Measurements from ENCODE around the gene DPEP1.

Gene DPEP1

DNA sequence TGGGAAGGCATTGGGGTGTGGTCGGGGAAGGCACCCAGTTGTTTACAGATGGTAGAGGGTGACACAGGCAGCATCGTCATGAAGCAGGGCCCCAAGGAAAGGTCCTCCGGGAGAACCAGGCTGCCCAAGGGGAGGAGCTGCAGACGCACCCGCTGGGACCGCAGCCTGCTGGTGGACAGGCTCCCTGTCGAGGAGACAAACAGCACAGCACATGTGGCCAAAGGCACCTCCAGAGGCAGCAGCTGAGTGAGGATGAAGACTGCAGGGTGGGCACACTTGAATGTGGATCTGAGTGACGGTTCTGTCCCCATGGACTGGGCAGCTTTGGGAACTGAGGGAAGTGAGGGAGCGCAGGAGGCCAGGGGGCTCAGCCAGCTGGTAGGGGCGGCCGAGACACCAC is 31.7 kb downstream of the DPEP1 start:
- peaks cover 54% of the 10 kb centered on the region for H3K36me3 ChIP-seq
- no peaks in the 10 kb centered on the region for H3K9me3 ChIP-seq
- H3K4me3 ChIP-seq (ENCODE audit: low read depth in 1 of 2, low read length in 1 of 2) = no peak overlapping the region
- peaks cover 20% of the 10 kb centered on the region for H3K27me3 ChIP-seq
- H3K27ac ChIP-seq = no peak overlapping the region
- TF ChIP-seq, protein P1, sequence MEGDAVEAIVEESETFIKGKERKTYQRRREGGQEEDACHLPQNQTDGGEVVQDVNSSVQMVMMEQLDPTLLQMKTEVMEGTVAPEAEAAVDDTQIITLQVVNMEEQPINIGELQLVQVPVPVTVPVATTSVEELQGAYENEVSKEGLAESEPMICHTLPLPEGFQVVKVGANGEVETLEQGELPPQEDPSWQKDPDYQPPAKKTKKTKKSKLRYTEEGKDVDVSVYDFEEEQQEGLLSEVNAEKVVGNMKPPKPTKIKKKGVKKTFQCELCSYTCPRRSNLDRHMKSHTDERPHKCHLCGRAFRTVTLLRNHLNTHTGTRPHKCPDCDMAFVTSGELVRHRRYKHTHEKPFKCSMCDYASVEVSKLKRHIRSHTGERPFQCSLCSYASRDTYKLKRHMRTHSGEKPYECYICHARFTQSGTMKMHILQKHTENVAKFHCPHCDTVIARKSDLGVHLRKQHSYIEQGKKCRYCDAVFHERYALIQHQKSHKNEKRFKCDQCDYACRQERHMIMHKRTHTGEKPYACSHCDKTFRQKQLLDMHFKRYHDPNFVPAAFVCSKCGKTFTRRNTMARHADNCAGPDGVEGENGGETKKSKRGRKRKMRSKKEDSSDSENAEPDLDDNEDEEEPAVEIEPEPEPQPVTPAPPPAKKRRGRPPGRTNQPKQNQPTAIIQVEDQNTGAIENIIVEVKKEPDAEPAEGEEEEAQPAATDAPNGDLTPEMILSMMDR (IDR thresholded peaks at IDR 0.05) = no peak
- peaks cover 0 to 5% of the 10 kb centered on the region in 2 experiments for H3K4me1 ChIP-seq (ENCODE audit: control insufficient read depth in 1 of 2, insufficient read depth in 1 of 2, low read depth in 1 of 2, low read length in 1 of 2)

DNA sequence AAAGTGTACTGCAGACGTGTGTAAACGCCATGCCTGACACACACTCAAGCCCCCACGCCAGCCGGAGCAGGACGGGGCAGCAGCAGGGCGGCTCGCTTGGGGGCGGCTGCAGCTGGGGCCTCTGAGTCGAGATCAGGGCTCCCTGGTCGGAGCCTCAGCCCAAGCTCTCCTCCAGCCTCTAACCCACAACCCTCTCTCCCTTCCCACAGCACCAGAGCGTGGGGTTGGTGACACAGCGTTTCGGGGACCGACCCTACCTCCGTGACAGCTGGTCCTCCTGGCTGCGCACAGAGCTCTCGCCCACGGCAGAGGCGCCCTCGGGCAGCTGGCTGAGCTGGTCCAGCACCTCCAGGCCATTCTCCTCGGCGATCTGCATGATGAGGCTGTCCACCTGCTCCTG is 32.8 kb downstream of the DPEP1 start:
- Histone ChIP-seq H3K36me3 (peaks cover 65% of the 10 kb centered on the region), H3K27me3 (peaks cover 8% of the 10 kb centered on the region), H3K4me1 (ENCODE audit: control insufficient read depth in 1 of 2, insufficient read depth in 1 of 2, low read depth in 1 of 2, low read length in 1 of 2) (no peaks in the 10 kb centered on the region), H3K9me3 (no peaks in the 10 kb centered on the region), H3K27ac (no peak overlapping the region), H3K4me3 (ENCODE audit: low read depth in 1 of 2, low read length in 1 of 2) (no peak overlapping the region)
- TF ChIP-seq, protein P1 (IDR thresholded peaks at IDR 0.05) = no peak

DNA sequence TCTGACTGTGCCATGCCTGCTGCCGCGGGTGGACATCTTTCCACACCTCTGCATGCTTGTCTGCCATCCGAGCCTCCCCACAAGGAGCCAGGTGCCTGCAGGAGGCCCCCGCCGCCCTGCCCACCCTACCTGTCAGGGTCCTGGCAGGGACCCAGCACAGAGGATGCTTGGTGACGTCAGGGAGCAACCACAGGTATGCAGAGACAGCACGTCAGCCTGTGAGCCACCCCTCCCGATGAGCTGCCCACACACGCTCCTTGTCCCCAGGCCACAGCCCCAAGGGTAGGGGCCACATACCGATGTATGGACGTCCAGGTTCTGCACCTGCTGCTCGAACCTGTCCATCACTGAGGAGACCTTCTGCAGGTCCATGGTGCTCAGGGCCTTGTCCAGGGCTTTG is 33.5 kb downstream of the DPEP1 start:
- H3K27ac ChIP-seq = no peak overlapping the region
- no peaks in the 10 kb centered on the region for H3K9me3 ChIP-seq
- H3K36me3 ChIP-seq = peaks cover 72% of the 10 kb centered on the region
- no peak overlapping the region for H3K4me3 ChIP-seq (ENCODE audit: low read depth in 1 of 2, low read length in 1 of 2)
- H3K4me1 ChIP-seq (ENCODE audit: control insufficient read depth in 1 of 2, insufficient read depth in 1 of 2, low read depth in 1 of 2, low read length in 1 of 2) = no peaks in the 10 kb centered on the region
- TF ChIP-seq, protein P1 (IDR thresholded peaks at IDR 0.05) = no peak
- H3K27me3 ChIP-seq = peaks cover 2% of the 10 kb centered on the region

DNA sequence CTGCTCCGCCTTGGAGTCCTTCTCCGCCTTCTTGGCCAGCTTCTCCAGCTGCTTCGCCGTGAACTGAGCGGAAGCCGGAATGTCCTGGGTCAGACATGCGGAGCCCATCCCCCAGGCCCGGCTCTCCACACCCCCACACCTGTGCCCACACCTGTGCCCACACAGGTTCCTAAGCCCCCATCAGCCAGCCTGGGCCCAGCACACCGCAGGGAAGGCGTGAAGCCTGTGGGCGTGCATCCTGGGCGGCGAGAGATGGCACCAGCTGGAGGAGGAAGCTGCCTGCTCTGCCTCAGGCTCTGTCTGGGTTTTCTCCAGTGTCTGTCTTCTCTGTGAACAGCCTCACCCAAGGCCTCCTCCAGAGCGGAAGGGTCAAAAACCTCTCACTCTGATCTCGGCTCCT is 38.1 kb downstream of the DPEP1 start:
- Histone ChIP-seq H3K36me3 (peaks cover 65% of the 10 kb centered on the region), H3K4me3 (ENCODE audit: low read depth in 1 of 2, low read length in 1 of 2) (no peak overlapping the region), H3K9me3 (no peaks in the 10 kb centered on the region), H3K27me3 (no peaks in the 10 kb centered on the region), H3K27ac (no peak overlapping the region), H3K4me1 (ENCODE audit: control insufficient read depth in 1 of 2, insufficient read depth in 1 of 2, low read depth in 1 of 2, low read length in 1 of 2) (peaks cover 3% of the 10 kb centered on the region in 2 experiments)
- TF ChIP-seq, protein P1 (IDR thresholded peaks at IDR 0.05) = no peak

DNA sequence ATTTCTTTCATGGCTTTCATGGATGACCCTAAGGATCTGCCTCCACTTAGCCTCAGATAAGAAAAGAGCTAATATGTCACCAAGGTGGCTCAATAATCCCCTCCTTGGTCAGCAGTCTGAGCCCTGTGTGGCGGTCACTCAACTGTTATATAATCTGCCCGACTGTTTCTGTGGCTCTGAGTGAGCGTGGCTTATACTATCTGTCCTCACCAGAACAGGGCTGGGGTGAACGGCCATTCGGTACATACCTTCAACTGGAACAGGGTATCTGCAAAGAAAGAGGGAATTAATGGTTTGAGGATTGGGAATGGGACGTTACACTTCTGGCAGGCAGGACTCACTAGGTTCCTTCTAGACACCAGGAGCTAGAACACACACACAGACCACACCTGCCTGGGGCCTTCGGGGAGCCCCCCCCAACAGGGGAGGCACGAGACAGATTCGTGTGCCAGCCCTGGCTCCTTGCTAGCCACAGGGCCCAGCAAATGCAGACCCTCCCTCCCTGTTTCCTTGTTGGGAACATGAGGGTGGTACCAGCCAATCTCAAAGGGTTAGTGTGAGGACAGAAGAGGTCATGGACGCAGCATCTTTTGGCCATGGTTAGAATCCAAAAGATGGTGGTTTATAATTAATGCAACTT is 40.3 kb downstream of the DPEP1 start:
- Histone ChIP-seq H3K27ac (no peak overlapping the region), H3K36me3 (peaks cover 52% of the 10 kb centered on the region)
- TF ChIP-seq, protein P1 (IDR thresholded peaks at IDR 0.05) = no peak

More for the DNA sequence above, 40.3 kb downstream of the DPEP1 start:
- Histone ChIP-seq H3K9me3 (no peaks in the 10 kb centered on the region), H3K4me3 (ENCODE audit: low read depth in 1 of 2, low read length in 1 of 2) (no peak overlapping the region), H3K4me1 (ENCODE audit: control insufficient read depth in 1 of 2, insufficient read depth in 1 of 2, low read depth in 1 of 2, low read length in 1 of 2) (peaks cover 16 to 17% of the 10 kb centered on the region in 2 experiments), H3K27me3 (no peaks in the 10 kb centered on the region)
